Activated CD4-positive, alpha-beta T cell treated with anti-CD3 and anti-CD28 coated beads, Interleukin-2, amount 50 U/mL, for 48 hours (primary cell): ENCODE measurements around the gene TTYH1.

Experiments
- DNase-seq, 2 experiments: peaks; one replicate each; pipeline ENCODE4 v3.0.0-alpha.2; 2020

The TTYH1 gene

GRCh38 chr19:54393381-54393780, 21.9 kb upstream of the TTYH1 start:
- no peak for DNase-seq

- DNase-seq: no peak
Observed at GRCh38 chr19:54395685-54396084, 19.6 kb upstream of the TTYH1 start.

- DNase-seq: no peak
Observed at GRCh38 chr19:54399189-54399588, 16.1 kb upstream of the TTYH1 start.

- no peak for DNase-seq
Observed at GRCh38 chr19:54400913-54401312, 14.4 kb upstream of the TTYH1 start.

GRCh38 chr19:54403054-54403453, 12.2 kb upstream of the TTYH1 start:
- no peak for DNase-seq

- DNase-seq: no peak
Observed at GRCh38 chr19:54405628-54406027, 9.6 kb upstream of the TTYH1 start.

GRCh38 chr19:54407780-54408179, 7.5 kb upstream of the TTYH1 start:
- DNase-seq: no peak

GRCh38 chr19:54408456-54409026, 6.7 kb upstream of the TTYH1 start:
- DNase-seq: no peak

- DNase-seq: no peak
Observed at GRCh38 chr19:54411033-54411432, 4.2 kb upstream of the TTYH1 start.

- DNase-seq: no peak
Observed at GRCh38 chr19:54412877-54413276, 2.4 kb upstream of the TTYH1 start.

GRCh38 chr19:54414156-54414555, 1.1 kb upstream of the TTYH1 start:
- no peak for DNase-seq

GRCh38 chr19:54415901-54416673, 823 bp downstream of the TTYH1 start:
- no peak for DNase-seq

- no peak for DNase-seq
Observed at GRCh38 chr19:54416695-54417491, 1.6 kb downstream of the TTYH1 start.

GRCh38 chr19:54418030-54418929, 3.0 kb downstream of the TTYH1 start:
- peak in 1 of 2 experiments; percentile 33 for DNase-seq

GRCh38 chr19:54418930-54419800, 3.9 kb downstream of the TTYH1 start:
- no peak for DNase-seq

- DNase-seq: no peak
Observed at GRCh38 chr19:54420068-54420382, 4.8 kb downstream of the TTYH1 start.

- no peak for DNase-seq
Observed at GRCh38 chr19:54420383-54421168, 5.3 kb downstream of the TTYH1 start.

- DNase-seq: no peak
Observed at GRCh38 chr19:54421169-54421516, 5.9 kb downstream of the TTYH1 start.

- no peak for DNase-seq
Observed at GRCh38 chr19:54421521-54421920, 6.3 kb downstream of the TTYH1 start.

- no peak for DNase-seq
Observed at GRCh38 chr19:54422136-54422535, 6.9 kb downstream of the TTYH1 start.

GRCh38 chr19:54424201-54424600, 8.9 kb downstream of the TTYH1 start:
- no peak for DNase-seq
